B cell (primary cell): ENCODE measurements around the gene KCNT1. TPM values are rescaled to one million over a fixed set of nuclear protein-coding genes. Genes with fewer than 3 reads are reported as not detected.

Experiments
- ATAC-seq: fragments of 200-7000 bp; cut with Tn5 transposase; one replicate; pipeline ENCODE4 v1.10.0; 2021; ENCODE audit warnings: low read depth, mild to moderate bottlenecking, moderate number of reproducible peaks, moderate library complexity
- CTCF ChIA-PET: fragments of 350-600 bp; sonication (Branson Sonifier 250); formaldehyde crosslinking; loops from one replicate; lab custom pipeline; 2021; ENCODE audit warnings: antibody characterized with exemption, inconsistent platforms; lab: Charles Lee
- POLR2A ChIA-PET: fragments of 350-600 bp; sonication (Branson Sonifier 250); formaldehyde crosslinking; loops from one replicate; lab custom pipeline; 2021; ENCODE audit warnings: antibody characterized with exemption; lab: Charles Lee
- DNase-seq: peaks from one replicate; pipeline ENCODE4 v3.0.0; 2013
- H2AFZ ChIP-seq: 2 replicates; pipeline ENCODE4 v1.6.1; 2012; ENCODE audit warnings: mild to moderate bottlenecking, low read depth, low read length; ENCODE audit not compliant: insufficient read depth, poor library complexity, severe bottlenecking
- H3K27ac ChIP-seq, 2 donors: 1 replicate in 1 of 2; 2 replicates in 1 of 2; pipeline ENCODE4 v1.5.1; 2012 to 2013; ENCODE audit warnings: low read length in 2 of 2, mild to moderate bottlenecking in 2 of 2, moderate library complexity in 1 of 2
- H3K27me3 ChIP-seq, 4 experiments: fragments of 200-600 bp in 1 of 4; sonication (generic) in 1 of 4; replicated peaks in 1 of 4; 1 replicate in 2 of 4; 2 replicates in 2 of 4; pipeline versions ENCODE4 v1.6.1 to v1.7.0; 2013 to 2016; ENCODE audit warnings: low read length in 3 of 4, mild to moderate bottlenecking in 2 of 4, mixed read lengths in 1 of 4, moderate library complexity in 1 of 4; ENCODE audit not compliant: insufficient read depth in 4 of 4, control insufficient read depth in 3 of 4; ENCODE audit errors: control extremely low read depth in 1 of 4
- H3K36me3 ChIP-seq, 2 experiments: replicated peaks in 1 of 2; 1 replicate in 1 of 2; 2 replicates in 1 of 2; pipeline versions ENCODE4 v1.6.1 to v1.7.1; 2013; ENCODE audit warnings: low read length in 1 of 2; ENCODE audit not compliant: insufficient read depth in 2 of 2, control insufficient read depth in 1 of 2; ENCODE audit errors: control extremely low read depth in 1 of 2, extremely low read depth in 1 of 2
- H3K4me1 ChIP-seq, 2 donors: fragments of 200-600 bp in 1 of 2; sonication (generic) in 1 of 2; 1 replicate in 1 of 2; 2 replicates in 1 of 2; pipeline versions ENCODE4 v1.5.1 to v1.6.1; 2013 to 2017; ENCODE audit warnings: low read length in 2 of 2; ENCODE audit not compliant: control insufficient read depth in 2 of 2, insufficient read depth in 2 of 2
- H3K4me2 ChIP-seq: replicated peaks from 2 replicates; pipeline ENCODE3; 2012; ENCODE audit warnings: mild to moderate bottlenecking, low read depth, low read length; ENCODE audit not compliant: poor library complexity, severe bottlenecking
- H3K4me3 ChIP-seq, 5 experiments: fragments of 200-600 bp in 1 of 5; sonication (generic) in 1 of 5; 1 replicate in 3 of 5; 2 replicates in 2 of 5; pipeline versions ENCODE4 v1.5.1 to v1.7.0; 2011 to 2016; ENCODE audit warnings: low read length in 4 of 5, mild to moderate bottlenecking in 4 of 5, low read depth in 2 of 5, control low read depth in 1 of 5, moderate library complexity in 1 of 5; ENCODE audit not compliant: insufficient read depth in 1 of 5; ENCODE audit errors: control extremely low read depth in 1 of 5, extremely low read depth in 1 of 5
- H3K79me2 ChIP-seq: fragments of 200-600 bp; sonication (generic); one replicate; pipeline ENCODE4 v1.6.0; 2016; ENCODE audit warnings: low read length; ENCODE audit not compliant: control insufficient read depth, insufficient read depth
- H3K9ac ChIP-seq: fragments of 200-600 bp; sonication (generic); 2 replicates; pipeline ENCODE4 v1.6.1; 2017; ENCODE audit warnings: mild to moderate bottlenecking, low read length, moderate library complexity
- H3K9me3 ChIP-seq, 3 donors: one replicate each; pipeline versions ENCODE4 v1.6.1 to v1.7.1; 2013; ENCODE audit warnings: low read length in 2 of 3; ENCODE audit not compliant: control insufficient read depth in 2 of 3, insufficient read depth in 1 of 3; ENCODE audit errors: control extremely low read depth in 1 of 3
- H4K20me1 ChIP-seq: 2 replicates; pipeline ENCODE4 v1.6.0; 2012; ENCODE audit warnings: mild to moderate bottlenecking, low read length; ENCODE audit not compliant: insufficient read depth, control insufficient read depth, poor library complexity, severe bottlenecking
- H3K27ac Mint-ChIP-seq: one replicate; pipeline ENCODE4 v1.8.0; 2021; ENCODE audit warnings: mixed read lengths
- H3K27me3 Mint-ChIP-seq: one replicate; pipeline ENCODE4 v1.8.0; 2021; ENCODE audit warnings: mixed read lengths
- H3K4me1 Mint-ChIP-seq: one replicate; pipeline ENCODE4 v1.8.0; 2021; ENCODE audit warnings: mixed read lengths
- H3K4me3 Mint-ChIP-seq: one replicate; pipeline ENCODE4 v1.8.0; 2021; ENCODE audit warnings: mixed read lengths
- H3K9me3 Mint-ChIP-seq: one replicate; pipeline ENCODE4 v1.8.0; 2022; ENCODE audit warnings: mixed read lengths; ENCODE audit not compliant: insufficient read depth
- CTCF ChIP-seq: fragments of 200-600 bp; IDR thresholded peaks from one replicate; pipeline ENCODE4 v1.8.0; 2022; ENCODE audit warnings: antibody characterized with exemption, mild to moderate bottlenecking
- EZH2 ChIP-seq: IDR thresholded peaks from 2 replicates; pipeline ENCODE4 v1.6.1; 2012; ENCODE audit warnings: borderline replicate concordance, low read depth, mild to moderate bottlenecking, moderate library complexity, low read length; ENCODE audit not compliant: insufficient read depth, poor library complexity, severe bottlenecking
- WGBS: methylation state at CpG from one replicate; pipeline ENCODE4 v1.1.5; 2013; ENCODE audit warnings: missing lambda C conversion rate; ENCODE audit not compliant: insufficient coverage; 5-methylcytosine and 5-hydroxymethylcytosine counted together
- intact Hi-C: fragments of 100-400 bp; cut with micrococcal nuclease; formaldehyde crosslinking; loops from one replicate; pipeline ENCODE4 v1.10.0; 2022
- polyA plus RNA-seq: library from polyadenylated mRNA; depleted of rRNA; stranded (reverse); fragments of >200 nt; gene quantifications from 2 replicates; pipeline ENCODE4 v1.2.3, GENCODE V29; 2012
- total RNA-seq, 2 donors: library from RNA; stranded (reverse); fragments of 120-200 nt in 1 of 2; gene quantifications; 1 replicate in 1 of 2; 2 replicates in 1 of 2; pipeline versions ENCODE4 v1.2.3 to v1.2.4, GENCODE V29; 2013 to 2022

The KCNT1 gene
- total and polyA plus RNA-seq, 2 donors (not counting 1 experiment from before 2014, with no cell fraction given) = not detected

GRCh38 chr9:135750786-135751185 is 48.8 kb downstream of the KCNT1 start:
- no peaks in the 10 kb centered on the region for H3K36me3 ChIP-seq
- Mint-ChIP-seq H3K27ac (no peak overlapping the region), H3K4me3 (no peak overlapping the region), H3K27me3 (no peaks in the 10 kb centered on the region), H3K4me1 (no peaks in the 10 kb centered on the region), H3K9me3 (no peaks in the 10 kb centered on the region)
- no peak overlapping the region for H2AFZ ChIP-seq
- no peaks in the 10 kb centered on the region for H4K20me1 ChIP-seq
- ChIA-PET POLR2A (no interaction called here), CTCF (no interaction called here)
- ATAC-seq (no peak), DNase-seq (no peak)
- H3K4me2 ChIP-seq = no peak overlapping the region
- H3K27me3 ChIP-seq = no peaks in the 10 kb centered on the region
- no peaks in the 10 kb centered on the region for H3K4me1 ChIP-seq
- no peak overlapping the region for H3K27ac ChIP-seq
- TF ChIP-seq EZH2 (no peak), CTCF (no peak)
- no peak overlapping the region for H3K4me3 ChIP-seq
- 87% methylated on average over 22 of the region's 22 CpGs for WGBS
- intact Hi-C loops = no loop called here
- H3K79me2 ChIP-seq = no peaks in the 10 kb centered on the region
- no peak overlapping the region for H3K9ac ChIP-seq
- peaks cover 0 to 12% (median 0%) of the 10 kb centered on the region in 3 donors for H3K9me3 ChIP-seq

GRCh38 chr9:135751501-135751900 is 49.5 kb downstream of the KCNT1 start:
- no peak overlapping the region for H3K27ac Mint-ChIP-seq
- no peak overlapping the region for H3K4me3 ChIP-seq
- peaks cover 0 to 18% (median 0%) of the 10 kb centered on the region in 3 donors for H3K9me3 ChIP-seq
- DNase-seq (no peak), ATAC-seq (no peak)
- H3K79me2 ChIP-seq = no peaks in the 10 kb centered on the region
- intact Hi-C loops = no loop called here
- no peaks in the 10 kb centered on the region for H3K9me3 Mint-ChIP-seq
- no peak overlapping the region for H3K27ac ChIP-seq
- no peaks in the 10 kb centered on the region for H3K27me3 ChIP-seq
- H3K4me3 Mint-ChIP-seq = no peak overlapping the region
- no peaks in the 10 kb centered on the region for H3K4me1 Mint-ChIP-seq
- H2AFZ ChIP-seq = no peak overlapping the region
- H3K27me3 Mint-ChIP-seq = no peaks in the 10 kb centered on the region
- POLR2A ChIA-PET = no interaction called here
- CTCF ChIA-PET = no interaction called here
- no peak overlapping the region for H3K4me2 ChIP-seq
- no peaks in the 10 kb centered on the region for H3K36me3 ChIP-seq
- no peak overlapping the region for H3K9ac ChIP-seq
- WGBS = 66% methylated on average over 13 of the region's 13 CpGs
- TF ChIP-seq CTCF (no peak), EZH2 (no peak)
- H3K4me1 ChIP-seq = no peaks in the 10 kb centered on the region
- no peaks in the 10 kb centered on the region for H4K20me1 ChIP-seq
